H1 (cell line): ENCODE data around the gene TIAM2. TPM values are rescaled to one million over a fixed set of nuclear protein-coding genes. Genes with fewer than 3 reads are reported as not detected.

Experiments
- CTCF ChIA-PET: fragments of 300-600 bp; sonication (Branson Sonifier 250); formaldehyde crosslinking; loops from one replicate; lab custom pipeline; 2021; ENCODE audit not compliant: partially characterized antibody; lab: Charles Lee
- POLR2A ChIA-PET: fragments of 300-600 bp; sonication (Branson Sonifier 250); formaldehyde crosslinking; loops from one replicate; lab custom pipeline; 2021; ENCODE audit warnings: inconsistent platforms; ENCODE audit not compliant: partially characterized antibody; lab: Charles Lee
- DNase-seq, 2 experiments: peaks; one replicate each; pipeline versions ENCODE4 v3.0.0 to v3.0.0-alpha.2; 2010 to 2022; ENCODE audit warnings: low spot score in 2 of 2, low read depth in 1 of 2, mixed read lengths in 1 of 2
- FAIRE-seq: peaks from 2 replicates; lab custom pipeline; 2011; peaks lifted over from hg19 to GRCh38; lab: Jason Lieb, UNC
- H2AFZ ChIP-seq: 2 replicates; pipeline ENCODE4 v1.8.1; 2012; ENCODE audit warnings: low read length, inconsistent platforms
- H2AK5ac ChIP-seq: 2 replicates; pipeline ENCODE4 v1.6.1; 2013; ENCODE audit warnings: low read depth, low read length
- H2BK120ac ChIP-seq: replicated peaks from 2 replicates; pipeline ENCODE3; 2013; ENCODE audit warnings: low read depth, low read length, inconsistent platforms
- H2BK12ac ChIP-seq: 2 replicates; pipeline ENCODE4 v1.6.1; 2013; ENCODE audit warnings: low read depth, low read length
- H2BK15ac ChIP-seq: 2 replicates; pipeline ENCODE4 v1.6.1; 2013; ENCODE audit warnings: low read length
- H2BK20ac ChIP-seq: 2 replicates; pipeline ENCODE4 v1.6.1; 2013; ENCODE audit warnings: low read length
- H2BK5ac ChIP-seq: 2 replicates; pipeline ENCODE4 v1.6.1; 2013; ENCODE audit warnings: low read depth, low read length
- H3K14ac ChIP-seq: 2 replicates; pipeline ENCODE4 v1.6.1; 2013; ENCODE audit warnings: inconsistent platforms; ENCODE audit not compliant: insufficient read length
- H3K18ac ChIP-seq: 2 replicates; pipeline ENCODE4 v1.6.1; 2013; ENCODE audit warnings: low read length; ENCODE audit errors: extremely low read depth
- H3K23ac ChIP-seq: 2 replicates; pipeline ENCODE4 v1.6.1; 2013; ENCODE audit warnings: inconsistent platforms; ENCODE audit not compliant: insufficient read length
- H3K23me2 ChIP-seq: 2 replicates; pipeline ENCODE4 v1.6.1; 2013; ENCODE audit warnings: low read depth, low read length
- H3K27ac ChIP-seq: 2 replicates; pipeline ENCODE4 v1.6.1; 2011; ENCODE audit warnings: low read depth, low read length, inconsistent platforms
- H3K27me3 ChIP-seq, 4 experiments: replicated peaks in 1 of 4; 1 replicate in 1 of 4; 2 replicates in 3 of 4; pipeline versions ENCODE4 v1.6.1 to v1.8.1; 2011 to 2013; ENCODE audit warnings: low read length in 3 of 4, mild to moderate bottlenecking in 3 of 4, inconsistent platforms in 2 of 4, mixed read lengths in 2 of 4, moderate library complexity in 1 of 4; ENCODE audit not compliant: control insufficient read depth in 3 of 4, insufficient read depth in 3 of 4; ENCODE audit errors: extremely low read depth in 1 of 4
- H3K36me3 ChIP-seq, 4 experiments: 2 replicates each; pipeline versions ENCODE4 v1.6.1 to v1.8.1; 2011 to 2013; ENCODE audit warnings: mild to moderate bottlenecking in 4 of 4, low read length in 3 of 4, moderate library complexity in 2 of 4, control low read depth in 1 of 4, inconsistent platforms in 1 of 4; ENCODE audit not compliant: insufficient read depth in 4 of 4, control insufficient read depth in 2 of 4
- H3K4ac ChIP-seq: replicated peaks from 2 replicates; pipeline ENCODE3; 2013; ENCODE audit warnings: low read length, low read depth, mixed read lengths, inconsistent platforms; ENCODE audit not compliant: insufficient read length
- H3K4me1 ChIP-seq, 4 experiments: replicated peaks in 1 of 4; 1 replicate in 1 of 4; 2 replicates in 3 of 4; pipeline versions ENCODE4 v1.6.1 to v1.8.1; 2011 to 2013; ENCODE audit warnings: low read length in 3 of 4, inconsistent platforms in 2 of 4, mixed read lengths in 1 of 4; ENCODE audit not compliant: insufficient read depth in 4 of 4, control insufficient read depth in 3 of 4
- H3K4me2 ChIP-seq, 2 experiments: 2 replicates each; pipeline versions ENCODE4 v1.6.1 to v1.8.1; 2011 to 2013; ENCODE audit warnings: low read depth in 2 of 2, low read length in 2 of 2, control low read depth in 1 of 2, inconsistent platforms in 1 of 2, mild to moderate bottlenecking in 1 of 2; ENCODE audit not compliant: insufficient read depth in 1 of 2
- H3K4me3 ChIP-seq, 4 experiments: fragments of 200-600, 300-600 bp in 1 of 4; sonication (generic), shearing (Covaris generic), sonication (Bioruptor Twin) in 1 of 4; 2 replicates each; pipeline versions ENCODE4 v1.5.1 to v1.8.1; 2011 to 2016; ENCODE audit warnings: low read length in 4 of 4, low read depth in 3 of 4, control low read depth in 2 of 4, inconsistent platforms in 2 of 4, mild to moderate bottlenecking in 2 of 4, mixed read lengths in 1 of 4, moderate library complexity in 1 of 4; ENCODE audit not compliant: insufficient read depth in 2 of 4; ENCODE audit errors: extremely low read depth in 1 of 4
- H3K56ac ChIP-seq: replicated peaks from 2 replicates; pipeline ENCODE3; 2013; ENCODE audit warnings: low read depth, mild to moderate bottlenecking, mixed read lengths, low read length, inconsistent platforms; ENCODE audit not compliant: insufficient read length
- H3K79me1 ChIP-seq: 2 replicates; pipeline ENCODE4 v1.6.1; 2013; ENCODE audit warnings: low read depth, low read length, control low read depth
- H3K79me2 ChIP-seq, 2 experiments: 2 replicates each; pipeline versions ENCODE4 v1.6.1 to v1.8.1; 2012 to 2013; ENCODE audit warnings: low read length in 2 of 2, mild to moderate bottlenecking in 2 of 2, inconsistent platforms in 1 of 2; ENCODE audit not compliant: insufficient read depth in 2 of 2, control insufficient read depth in 1 of 2
- H3K9ac ChIP-seq, 4 experiments: replicated peaks in 1 of 4; 1 replicate in 1 of 4; 2 replicates in 3 of 4; pipeline versions ENCODE4 v1.6.1 to v1.8.1; 2011 to 2013; ENCODE audit warnings: low read depth in 3 of 4, low read length in 3 of 4, control low read depth in 2 of 4, mild to moderate bottlenecking in 2 of 4, moderate library complexity in 2 of 4, inconsistent platforms in 1 of 4; ENCODE audit errors: extremely low read depth in 1 of 4
- H3K9me3 ChIP-seq, 2 experiments: 2 replicates each; pipeline versions ENCODE4 v1.6.1 to v1.8.1; 2012 to 2013; ENCODE audit warnings: mild to moderate bottlenecking in 2 of 2, moderate library complexity in 2 of 2, control low read depth in 1 of 2, inconsistent platforms in 1 of 2, low read depth in 1 of 2, low read length in 1 of 2, mixed read lengths in 1 of 2; ENCODE audit not compliant: insufficient read depth in 2 of 2
- H4K20me1 ChIP-seq, 2 experiments: replicated peaks in 1 of 2; 2 replicates each; pipeline versions ENCODE3 to v1.8.1; 2011 to 2013; ENCODE audit warnings: inconsistent platforms in 2 of 2, low read length in 2 of 2, mild to moderate bottlenecking in 1 of 2; ENCODE audit not compliant: insufficient read depth in 2 of 2, control insufficient read depth in 1 of 2
- H4K5ac ChIP-seq: 2 replicates; pipeline ENCODE4 v1.6.1; 2013; ENCODE audit warnings: low read length, low read depth, mixed read lengths, inconsistent platforms; ENCODE audit not compliant: insufficient read length
- H4K8ac ChIP-seq: 2 replicates; pipeline ENCODE4 v1.8.0; 2013; ENCODE audit warnings: mild to moderate bottlenecking, moderate library complexity, low read length, inconsistent platforms; ENCODE audit not compliant: insufficient read depth; ENCODE audit errors: extremely low read depth
- H4K91ac ChIP-seq: replicated peaks from 2 replicates; pipeline ENCODE3; 2013; ENCODE audit warnings: low read length, mixed read lengths, inconsistent platforms; ENCODE audit not compliant: insufficient read length
- KDM1A ChIP-seq: fragments of 200-600, 300-600 bp; sonication (generic); IDR thresholded peaks from 2 replicates; pipeline ENCODE4 v1.7.1; 2016; ENCODE audit warnings: mild to moderate bottlenecking, low read length, borderline replicate concordance
- WGBS, 2 experiments: shearing (Covaris generic) in 1 of 2; methylation state at CpG; one replicate each; pipeline versions ENCODE4 v1.1.6 to v1.1.7; 2013 to 2015; ENCODE audit warnings: low lambda C conversion rate in 2 of 2, mixed read lengths in 2 of 2, inconsistent platforms in 1 of 2, low coverage in 1 of 2, missing lambda C conversion rate in 1 of 2; ENCODE audit not compliant: insufficient replicate concordance in 2 of 2, insufficient coverage in 1 of 2, insufficient read length in 1 of 2; ENCODE audit errors: extremely low coverage in 1 of 2, missing lambda C conversion rate in 1 of 2; 5-methylcytosine and 5-hydroxymethylcytosine counted together
- polyA plus RNA-seq, 7 experiments: library from polyadenylated mRNA; depleted of rRNA in 3 of 7; stranded (reverse) in 5 of 7; unstranded in 2 of 7; fragments of >200 nt in 5 of 7; fragments of 200-250 nt in 2 of 7; gene quantifications; 1 replicate in 5 of 7; 2 replicates in 1 of 7; 4 replicates in 1 of 7; pipeline versions ENCODE4 v1.2.1 to v1.2.3, GENCODE V29; 2011 to 2013; ENCODE audit warnings: missing spikeins in 2 of 7, mixed read lengths in 2 of 7
- total RNA-seq: library from RNA; stranded (reverse); fragmentation: NEBNext Ultra II Directional; extraction: Animal tissue kit (Norgen Biotek cat#: 25700); gene quantifications from 2 replicates; pipeline ENCODE4 v1.2.1, GENCODE V29; 2021

The TIAM2 gene
- total and polyA plus RNA-seq, 2 of the 8 experiments (the other 6 are each of a cell fraction or from before 2014, with no cell fraction given): 7.4 to 23.9 TPM

DNA sequence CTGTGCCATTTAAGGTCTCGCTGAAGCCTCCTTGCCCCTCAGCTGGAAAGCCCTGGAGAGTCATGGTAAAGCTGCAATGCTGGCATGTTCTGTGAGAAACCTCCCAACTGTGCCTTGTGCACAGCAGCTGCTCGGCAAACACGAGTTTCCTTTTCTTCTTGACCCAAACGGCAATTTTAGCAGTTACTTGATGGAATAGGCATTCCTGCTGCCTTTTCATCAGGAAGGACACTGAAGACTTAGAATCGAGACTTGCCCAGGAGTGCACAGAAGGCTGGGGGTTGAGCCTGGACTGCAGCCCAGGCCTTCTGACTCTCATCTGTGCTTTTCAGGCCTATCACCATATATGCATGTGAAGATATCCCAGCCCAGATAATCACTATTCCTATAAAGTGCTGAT lies 240.0 kb downstream of the TIAM2 start:
- Histone ChIP-seq H2BK15ac (no peak overlapping the region), H2BK20ac (no peak overlapping the region), H2BK120ac (no peak overlapping the region), H3K4me2 (no peak overlapping the region), H3K79me1 (no peaks in the 10 kb centered on the region), H3K9me3 (peaks cover 13 to 19% of the 10 kb centered on the region in 2 experiments), H3K18ac (no peak overlapping the region), H4K20me1 (no peaks in the 10 kb centered on the region), H3K4me3 (no peak overlapping the region), H3K23ac (no peak overlapping the region), H3K14ac (no peak overlapping the region), H4K91ac (no peak overlapping the region), H2BK12ac (no peak overlapping the region), H3K36me3 (peaks cover 0 to 4% (median 2%) of the 10 kb centered on the region in 4 experiments; a peak in 2 of 8 replicates), H3K56ac (no peak overlapping the region), H3K23me2 (no peaks in the 10 kb centered on the region), H4K5ac (no peak overlapping the region), H4K8ac (no peak overlapping the region), H3K9ac (no peak overlapping the region), H2AFZ (no peak overlapping the region)
- POLR2A ChIA-PET: interaction anchor here (1.2 to 2.2 kb wide), 3 partner anchors 10 to 32 kb away, joined by 3 to 6 read pairs (median 4); no protein-coding TSS in a partner anchor
- CTCF ChIA-PET: interaction anchor here (1.4 to 5.6 kb wide), 5 partner anchors 12 to 57 kb away, joined by 3 to 48 read pairs (median 5); no protein-coding TSS in a partner anchor
- 91% methylated on average over 5 of the region's 5 CpGs; no CpG with 5 or more reads in 1 of the 2 experiments for WGBS, 2 experiments
- no peak for FAIRE-seq
- no peak for TF ChIP-seq KDM1A
- TF ChIP-seq, all 59 proteins: peak for 0
- Histone ChIP-seq H3K27me3 (no peaks in the 10 kb centered on the region), H3K4me1 (peaks cover 0 to 4% (median 0%) of the 10 kb centered on the region in 4 experiments; a peak in 2 of 7 replicates), H3K27ac (no peak overlapping the region), H2AK5ac (no peak overlapping the region), H2BK5ac (no peak overlapping the region), H3K79me2 (no peaks in the 10 kb centered on the region), H3K4ac (no peak overlapping the region)
- DNase-seq: no peak
